Peyer's patch (tissue), 4 donors: Measurements from ENCODE around the gene KRT7.

Source experiments
- POLR2A ChIP-seq, 2 donors: fragments of 450-650 bp; IDR thresholded peaks; one replicate each; pipeline ENCODE4 v1.5.1; 2017; ENCODE audit warnings: antibody characterized with exemption in 2 of 2, mild to moderate bottlenecking in 2 of 2, moderate library complexity in 2 of 2
- TF ChIP-seq, protein P1 (sequence below), 6 experiments: fragments of 450-650 bp in 4 of 6; fragments of 200-600 bp in 2 of 6; sonication (generic) in 1 of 6; IDR thresholded peaks; one replicate each; pipeline ENCODE4 v1.5.1; 2017 to 2019; ENCODE audit warnings: antibody characterized with exemption in 6 of 6, mild to moderate bottlenecking in 3 of 6, moderate library complexity in 1 of 6

DNA sequence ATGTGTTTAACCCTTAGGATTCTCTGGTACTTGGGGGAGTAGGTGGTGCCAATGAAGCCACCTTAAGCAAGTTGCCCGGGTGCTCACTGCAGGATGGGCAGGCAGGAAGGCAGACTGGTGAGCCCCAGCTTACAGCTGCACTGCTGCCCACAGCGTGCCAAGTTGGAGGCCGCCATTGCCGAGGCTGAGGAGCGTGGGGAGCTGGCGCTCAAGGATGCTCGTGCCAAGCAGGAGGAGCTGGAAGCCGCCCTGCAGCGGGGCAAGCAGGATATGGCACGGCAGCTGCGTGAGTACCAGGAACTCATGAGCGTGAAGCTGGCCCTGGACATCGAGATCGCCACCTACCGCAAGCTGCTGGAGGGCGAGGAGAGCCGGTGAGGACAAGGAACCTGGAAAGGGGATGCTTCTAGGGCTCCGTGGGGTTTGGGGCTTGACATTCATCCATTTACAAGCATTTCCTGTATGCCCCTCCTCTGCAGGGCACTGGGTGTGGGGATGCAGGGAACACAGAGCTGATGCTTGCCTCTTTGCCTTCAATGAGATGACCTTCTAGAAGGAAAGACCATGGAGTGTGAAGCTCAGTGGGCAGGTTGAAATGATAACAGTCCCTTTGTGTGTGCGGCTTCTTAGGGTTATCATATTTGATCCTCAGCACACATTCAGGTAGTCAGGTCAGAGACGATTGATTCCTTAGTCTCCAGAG lies 12.4 kb downstream of the KRT7 start:
- TF ChIP-seq, protein P1, sequence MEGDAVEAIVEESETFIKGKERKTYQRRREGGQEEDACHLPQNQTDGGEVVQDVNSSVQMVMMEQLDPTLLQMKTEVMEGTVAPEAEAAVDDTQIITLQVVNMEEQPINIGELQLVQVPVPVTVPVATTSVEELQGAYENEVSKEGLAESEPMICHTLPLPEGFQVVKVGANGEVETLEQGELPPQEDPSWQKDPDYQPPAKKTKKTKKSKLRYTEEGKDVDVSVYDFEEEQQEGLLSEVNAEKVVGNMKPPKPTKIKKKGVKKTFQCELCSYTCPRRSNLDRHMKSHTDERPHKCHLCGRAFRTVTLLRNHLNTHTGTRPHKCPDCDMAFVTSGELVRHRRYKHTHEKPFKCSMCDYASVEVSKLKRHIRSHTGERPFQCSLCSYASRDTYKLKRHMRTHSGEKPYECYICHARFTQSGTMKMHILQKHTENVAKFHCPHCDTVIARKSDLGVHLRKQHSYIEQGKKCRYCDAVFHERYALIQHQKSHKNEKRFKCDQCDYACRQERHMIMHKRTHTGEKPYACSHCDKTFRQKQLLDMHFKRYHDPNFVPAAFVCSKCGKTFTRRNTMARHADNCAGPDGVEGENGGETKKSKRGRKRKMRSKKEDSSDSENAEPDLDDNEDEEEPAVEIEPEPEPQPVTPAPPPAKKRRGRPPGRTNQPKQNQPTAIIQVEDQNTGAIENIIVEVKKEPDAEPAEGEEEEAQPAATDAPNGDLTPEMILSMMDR (IDR thresholded peaks at IDR 0.05), result no peak
- no peak for TF ChIP-seq POLR2A (IDR thresholded peaks at IDR 0.05)
